Islet of Langerhans (tissue), 1 donor: Measurements from ENCODE around the gene RSPO3.

ENCODE experiments used
- FAIRE-seq: peaks from one replicate; lab custom pipeline; 2011; peaks lifted over from hg19 to GRCh38; lab: Jason Lieb, UNC

The RSPO3 gene

DNA sequence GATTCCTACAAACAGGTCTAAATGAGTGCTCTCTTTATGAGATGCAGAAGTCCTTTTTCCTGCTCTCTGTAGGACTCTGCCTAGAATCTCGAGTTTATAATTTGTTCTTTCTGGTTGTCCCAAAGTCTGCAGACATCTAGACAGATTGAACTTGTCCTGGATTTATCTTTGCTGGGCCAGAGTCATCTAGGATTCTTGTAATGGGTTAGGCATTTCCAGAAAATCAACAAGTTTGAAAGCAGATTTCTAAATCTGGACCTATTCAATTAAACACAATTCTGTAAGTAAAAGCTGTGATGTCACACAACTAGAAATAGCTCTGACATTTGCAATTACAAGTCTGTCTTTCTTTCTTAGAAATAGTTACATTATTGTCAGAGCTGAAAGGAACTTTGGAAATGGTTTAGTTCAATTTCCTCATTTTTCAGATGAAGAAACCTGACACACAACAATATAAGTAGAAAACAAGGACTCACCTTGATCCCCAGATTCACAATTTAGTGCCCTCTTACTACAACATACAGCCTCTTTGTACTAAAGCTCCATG is 4.2 kb upstream of the RSPO3 start:
- FAIRE-seq = no peak

DNA sequence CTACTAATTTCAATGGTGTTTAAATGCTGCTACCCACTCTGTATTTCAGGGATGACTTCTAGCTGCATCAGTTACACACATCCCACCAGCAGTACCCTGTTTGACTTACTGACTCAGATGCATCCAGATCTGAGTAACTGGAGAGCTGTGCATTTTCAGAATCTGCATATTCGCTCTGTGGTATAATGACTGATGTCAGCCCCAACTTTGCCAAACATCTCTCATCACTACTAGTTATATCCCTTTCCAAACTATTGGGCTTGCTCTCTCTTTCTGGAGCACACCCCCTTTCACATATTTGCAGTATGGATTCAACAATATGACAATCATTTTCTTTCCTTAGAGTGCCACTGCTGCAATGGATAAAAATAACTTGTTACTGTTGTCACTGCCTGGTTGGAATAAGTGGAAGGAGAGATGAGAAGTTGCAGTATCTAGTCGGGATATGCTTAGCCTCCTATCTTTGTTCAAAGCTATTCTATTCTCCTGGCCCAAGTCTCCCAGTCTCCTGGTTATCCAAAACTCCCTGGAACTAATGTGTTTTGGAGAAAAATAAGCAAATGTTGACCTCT is 3.3 kb upstream of the RSPO3 start:
- no peak for FAIRE-seq

DNA sequence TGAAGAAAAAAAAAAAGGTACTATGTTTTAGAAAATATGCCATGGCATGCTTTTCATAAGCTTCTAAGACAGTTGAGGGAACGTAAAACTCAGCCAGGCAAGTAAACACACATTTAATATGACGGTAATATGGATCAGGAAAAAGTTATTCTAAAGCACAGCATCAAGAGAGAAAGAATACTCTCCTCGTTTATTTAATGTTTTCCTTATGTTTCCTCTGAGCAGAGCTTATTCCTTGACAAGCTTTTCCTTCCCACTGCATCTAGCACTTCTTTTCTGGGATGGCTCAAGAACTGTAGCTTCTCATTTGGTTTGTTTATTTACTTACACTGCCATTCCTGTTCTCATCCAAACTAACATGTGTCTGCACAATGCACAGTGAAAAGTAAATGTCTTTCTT is 2.7 kb upstream of the RSPO3 start:
- FAIRE-seq = no peak

DNA sequence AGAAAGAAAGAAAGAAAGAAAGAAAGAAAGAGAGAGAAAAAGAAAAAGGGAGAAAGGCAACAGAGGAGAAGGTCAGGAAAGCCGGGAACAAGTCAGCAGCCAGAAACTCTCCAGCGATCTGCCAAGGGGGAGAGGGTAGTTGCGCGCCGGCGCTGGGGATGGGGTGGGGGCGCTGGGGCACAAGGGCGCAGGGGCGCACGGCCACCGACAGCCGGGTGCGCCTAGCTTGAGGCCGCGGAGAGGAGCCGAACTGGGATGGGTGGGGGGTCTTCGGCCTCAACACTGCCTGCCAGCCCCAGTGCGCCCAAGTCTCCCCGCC is 533 bp upstream of the RSPO3 start:
- no peak for FAIRE-seq

DNA sequence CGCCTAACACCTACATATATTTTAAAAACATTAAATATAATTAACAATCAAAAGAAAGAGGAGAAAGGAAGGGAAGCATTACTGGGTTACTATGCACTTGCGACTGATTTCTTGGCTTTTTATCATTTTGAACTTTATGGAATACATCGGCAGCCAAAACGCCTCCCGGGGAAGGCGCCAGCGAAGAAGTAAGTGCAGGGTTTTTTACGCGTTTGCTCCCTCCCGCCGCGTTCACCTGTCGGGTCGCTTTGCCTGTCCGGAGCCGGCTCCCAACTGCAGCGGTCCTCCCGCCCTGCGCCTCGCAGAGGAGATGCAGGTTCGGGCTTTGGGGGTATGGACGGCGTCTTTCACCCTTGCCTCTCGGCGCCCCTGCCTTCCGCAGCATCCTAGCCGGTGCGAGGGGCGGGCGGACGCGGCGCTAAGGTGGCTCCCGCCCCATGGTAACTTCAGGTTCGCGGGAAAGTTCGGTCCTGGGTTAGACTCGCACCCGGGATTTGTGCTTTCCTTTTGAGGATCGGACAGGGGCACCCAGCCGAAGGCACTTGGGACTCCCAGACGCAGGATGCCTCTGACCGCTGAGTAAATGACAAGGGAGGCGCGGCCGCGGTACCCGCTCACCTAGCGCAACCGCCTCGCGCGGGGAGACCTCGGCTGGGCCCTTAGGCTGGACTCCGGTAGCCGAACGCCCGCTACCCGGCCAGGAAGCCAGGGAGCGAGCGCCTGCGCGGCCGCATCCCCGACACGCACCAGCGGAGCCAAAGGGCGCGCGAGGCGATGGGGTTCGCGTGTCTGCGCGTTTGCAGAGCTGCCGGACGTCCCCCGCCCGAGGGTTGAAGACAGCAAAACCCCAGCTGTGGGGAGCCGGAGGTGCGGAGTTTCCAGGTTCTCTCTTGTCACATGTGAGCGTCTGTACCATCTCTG is 891 bp downstream of the RSPO3 start:
- FAIRE-seq = no peak

DNA sequence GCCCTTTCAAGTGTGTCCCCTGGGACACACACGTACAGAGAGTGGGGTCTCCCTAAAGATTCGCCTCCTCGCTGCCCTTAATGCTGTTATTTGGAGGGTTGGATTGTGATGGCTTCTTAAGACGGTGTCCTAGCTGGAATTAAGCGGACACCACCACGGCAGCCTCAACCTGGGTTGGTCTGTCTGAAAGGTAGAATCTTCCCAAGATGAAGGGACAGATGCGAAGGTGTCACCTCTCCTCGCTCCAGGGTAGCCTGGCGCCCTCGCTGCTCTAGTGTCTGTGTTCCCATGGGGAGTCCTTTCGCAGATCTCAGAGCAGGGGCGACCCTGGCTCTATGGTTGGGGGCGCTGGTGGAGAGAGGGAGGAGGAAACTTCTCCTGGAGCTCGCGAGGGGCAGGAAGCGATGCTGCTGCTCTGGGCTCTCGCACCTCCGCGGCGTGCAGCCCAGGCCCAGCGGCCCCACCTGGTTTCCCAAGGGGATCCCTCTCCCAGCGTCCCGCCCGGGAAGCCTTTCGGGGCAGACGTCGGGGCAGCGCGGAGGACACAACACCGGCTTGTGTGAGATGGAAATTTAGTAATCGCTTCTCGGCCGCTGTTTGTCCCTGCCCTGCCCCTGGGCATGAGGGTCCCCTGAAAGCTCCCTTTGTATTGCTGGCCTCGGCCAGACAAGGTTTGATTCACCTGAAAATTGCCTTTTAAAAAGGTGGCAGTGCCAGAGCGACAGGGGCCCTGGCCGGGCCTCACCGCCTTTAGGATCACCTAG is 1.7 kb downstream of the RSPO3 start:
- FAIRE-seq = no peak

DNA sequence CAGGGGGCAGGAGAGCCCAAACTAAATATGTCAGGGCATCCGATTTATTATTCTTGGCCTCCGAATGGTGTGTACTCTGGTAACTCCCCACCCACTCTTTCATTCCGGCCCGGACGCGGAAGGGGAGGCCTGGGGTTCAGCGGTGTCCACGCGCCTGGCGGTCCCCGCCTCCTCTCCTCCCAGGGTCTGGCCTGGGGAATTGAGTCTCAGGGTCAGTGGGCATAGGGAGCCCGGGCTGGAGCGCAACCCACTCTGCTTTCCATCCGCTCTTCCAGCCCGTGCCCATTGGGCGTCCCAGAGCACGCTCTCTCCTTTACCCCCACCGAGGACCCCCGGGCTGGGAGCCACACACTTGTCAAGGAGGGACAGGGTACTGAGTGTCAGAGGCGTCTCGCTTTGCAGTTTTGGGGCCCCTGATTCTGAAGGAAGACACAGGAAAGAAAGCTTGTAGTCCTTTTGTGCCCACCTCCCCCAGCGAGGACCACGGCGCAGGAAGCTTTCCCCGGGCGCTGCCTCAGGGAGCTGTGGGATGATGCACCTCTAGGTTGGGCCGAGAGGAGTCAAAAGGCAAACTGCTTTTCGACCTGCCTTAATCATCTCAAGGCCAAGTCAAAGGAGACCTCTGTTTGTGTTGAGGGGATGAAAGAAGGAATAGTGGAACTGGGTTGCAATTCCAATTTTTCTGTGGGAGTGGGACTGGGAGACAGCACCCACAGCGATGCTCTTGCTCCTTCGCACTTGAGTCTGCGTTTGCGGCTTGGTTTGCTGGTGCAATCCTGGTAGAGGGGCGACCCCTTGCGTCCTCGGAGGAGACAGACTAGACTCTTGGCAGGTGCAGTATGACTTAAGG is 2.5 kb downstream of the RSPO3 start:
- FAIRE-seq = no peak

DNA sequence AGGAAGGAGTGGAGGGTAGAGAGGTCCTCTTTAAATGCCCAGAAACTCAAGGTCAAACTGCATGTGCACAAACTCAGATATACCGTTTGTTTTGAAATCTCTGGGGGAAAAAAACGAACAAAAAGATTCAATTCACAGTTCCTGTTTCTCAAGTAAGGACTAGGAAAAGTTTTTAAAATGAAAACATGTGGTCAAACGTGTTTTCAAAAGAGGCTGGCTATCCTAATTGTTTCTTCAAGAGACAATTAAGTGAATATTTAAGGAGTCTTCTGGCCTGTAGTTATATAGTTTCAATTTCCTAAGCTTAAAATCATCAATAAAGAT is 3.1 kb downstream of the RSPO3 start:
- FAIRE-seq = no peak

DNA sequence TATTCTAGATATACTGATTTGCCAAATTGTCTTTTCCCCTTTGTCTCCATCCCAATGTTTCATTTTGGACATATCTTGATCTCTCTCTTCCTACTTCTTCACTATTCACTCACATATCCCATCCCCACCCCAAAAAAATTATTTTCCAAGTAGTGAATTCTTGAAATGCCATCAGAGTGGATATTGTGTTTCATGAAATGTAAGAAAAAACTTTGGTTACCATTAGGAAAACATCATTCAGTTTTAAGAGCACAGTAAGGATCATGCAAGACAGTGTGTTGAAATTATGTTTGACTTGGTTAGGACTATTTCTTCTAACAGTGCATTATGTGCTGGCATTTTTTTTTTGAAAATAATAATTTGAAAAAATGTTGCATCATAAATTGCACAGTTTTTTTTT is 5.7 kb downstream of the RSPO3 start:
- FAIRE-seq = no peak

DNA sequence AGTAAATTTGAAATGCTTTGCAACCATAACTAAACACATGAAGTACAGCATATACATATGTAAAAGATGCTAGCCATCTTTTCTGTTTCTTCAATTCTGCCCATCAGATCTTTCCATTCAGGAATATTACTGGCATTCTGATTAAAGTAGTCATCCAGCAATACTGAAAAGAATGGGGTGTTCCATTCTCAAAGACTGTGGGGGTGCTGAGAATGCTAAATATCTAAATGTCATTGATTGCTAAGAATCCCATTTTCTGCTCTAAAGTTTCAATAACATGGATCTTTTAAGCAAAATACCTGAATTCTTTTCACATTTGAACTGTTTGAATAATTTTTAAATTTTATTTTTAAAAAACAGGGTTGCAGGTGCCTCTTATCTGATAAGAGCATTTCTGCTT is 6.2 kb downstream of the RSPO3 start:
- FAIRE-seq = no peak

DNA sequence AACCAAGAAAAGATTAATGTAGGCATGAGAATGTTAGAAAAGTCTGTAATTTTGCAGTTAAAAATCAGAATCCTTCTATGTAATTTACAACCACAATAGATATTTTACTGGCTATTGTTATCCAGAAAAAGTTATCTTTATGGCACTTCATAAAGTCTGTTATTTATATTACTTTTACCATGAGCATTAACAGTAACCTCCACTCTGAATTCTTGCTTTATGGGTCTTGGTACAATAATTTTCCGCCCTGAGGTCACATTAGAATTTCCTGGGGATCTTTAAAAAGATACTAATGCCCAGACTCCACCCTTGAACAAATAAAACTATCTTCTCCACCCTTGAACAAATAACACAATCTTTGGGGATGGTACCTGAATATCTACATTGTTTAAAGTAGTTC is 9.6 kb downstream of the RSPO3 start:
- FAIRE-seq = no peak

DNA sequence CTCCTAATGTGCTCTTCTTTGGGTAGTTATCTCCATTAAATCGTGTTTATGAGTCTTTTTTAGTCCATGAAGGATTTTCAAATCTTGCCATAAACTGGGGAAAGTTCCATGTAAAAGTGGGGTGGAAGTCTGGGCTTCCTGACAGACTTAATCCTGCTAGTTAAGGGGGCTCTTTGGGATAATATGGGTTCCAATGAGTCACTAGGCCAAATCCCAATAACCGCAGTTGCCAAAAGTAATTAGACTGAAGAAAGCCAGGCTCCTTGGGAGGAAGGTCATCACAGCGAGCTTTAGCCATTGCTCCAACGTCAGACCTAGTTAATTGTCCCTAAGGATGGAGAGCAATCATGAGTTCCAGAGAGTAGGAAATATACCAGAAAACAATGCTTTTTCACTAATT is 10.8 kb downstream of the RSPO3 start:
- FAIRE-seq = no peak

DNA sequence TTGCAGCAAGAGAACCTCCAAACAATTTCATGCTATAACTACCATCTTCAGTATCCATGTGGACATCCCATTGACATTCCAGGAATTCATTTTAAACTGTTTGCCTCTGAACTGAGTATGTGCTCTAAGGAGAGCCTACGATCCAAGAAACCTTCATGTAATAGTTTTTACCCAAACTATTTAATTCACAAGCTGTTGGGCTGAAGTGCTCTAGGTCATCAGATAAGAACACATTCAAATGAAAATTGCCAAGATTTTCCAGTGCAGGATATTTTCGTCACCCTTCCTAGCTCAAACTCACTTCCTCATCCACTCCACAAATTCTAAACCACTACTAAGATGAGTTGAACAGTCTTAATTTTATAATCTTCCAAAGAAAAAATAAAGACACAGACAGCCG is 12.8 kb downstream of the RSPO3 start:
- FAIRE-seq = no peak

DNA sequence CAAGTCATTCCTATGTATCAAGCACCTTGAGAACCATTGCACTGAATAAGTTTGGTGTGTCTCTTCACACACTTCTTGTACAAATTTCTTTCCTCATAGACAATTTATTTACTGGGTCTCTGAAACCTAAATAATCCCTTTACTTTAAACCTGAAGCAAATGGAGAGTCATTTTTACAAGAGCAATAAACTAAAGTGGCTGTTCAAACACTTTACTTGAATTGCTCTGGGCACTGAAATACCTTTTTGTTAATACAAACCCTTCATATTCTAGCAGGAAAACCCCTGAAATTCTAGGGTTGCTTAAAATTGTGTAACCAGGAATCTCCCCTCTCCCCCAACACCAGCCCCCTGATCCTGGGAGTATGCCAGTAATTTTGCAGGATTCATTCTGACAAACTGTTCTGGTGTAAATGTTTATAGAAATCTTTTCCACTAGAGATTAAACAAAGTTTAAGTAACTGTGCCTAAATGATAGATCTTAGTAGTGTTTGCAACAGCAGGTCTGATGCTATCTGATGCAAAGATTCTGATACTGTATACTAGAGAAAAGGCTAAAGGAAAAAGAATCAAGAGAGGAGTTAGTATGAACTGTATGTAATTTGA is 13.4 kb downstream of the RSPO3 start:
- no peak for FAIRE-seq

DNA sequence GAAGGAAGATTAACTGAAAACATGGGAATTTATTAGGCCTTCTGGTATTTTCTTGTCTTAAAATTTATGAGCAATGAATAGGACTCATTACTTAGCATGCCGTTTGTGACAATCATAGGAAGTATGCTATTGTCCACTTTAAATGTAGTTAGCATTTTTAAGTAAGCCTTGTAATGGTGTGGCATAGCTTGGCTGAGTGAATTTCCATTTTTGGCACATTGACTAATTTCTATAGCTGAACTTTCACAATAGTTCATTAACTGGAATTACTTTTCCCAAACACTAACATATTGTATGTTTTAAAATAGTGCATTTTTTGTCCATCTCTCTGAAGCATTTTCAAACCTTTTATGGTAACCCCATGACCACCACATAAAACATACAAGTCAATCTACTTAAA is 15.7 kb downstream of the RSPO3 start:
- FAIRE-seq = no peak

DNA sequence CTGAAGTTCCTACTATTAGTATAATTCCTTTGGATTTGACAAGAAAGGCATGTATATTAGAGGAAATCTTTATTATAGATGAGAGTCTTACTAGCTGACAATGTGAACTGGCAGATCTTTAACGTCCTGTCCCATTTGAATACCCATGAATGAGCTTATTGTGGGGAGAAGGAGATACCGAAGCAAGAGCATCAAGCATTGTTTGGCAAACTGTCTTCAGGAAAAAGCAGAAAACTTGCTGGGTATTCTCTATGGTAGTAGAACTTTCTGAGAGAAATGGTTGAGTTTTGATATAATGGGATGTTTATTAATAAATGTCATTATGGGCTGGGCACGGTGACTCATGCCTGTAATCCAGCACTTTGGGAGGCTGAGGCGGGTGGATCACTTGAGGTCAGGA is 18.3 kb downstream of the RSPO3 start:
- FAIRE-seq = no peak

DNA sequence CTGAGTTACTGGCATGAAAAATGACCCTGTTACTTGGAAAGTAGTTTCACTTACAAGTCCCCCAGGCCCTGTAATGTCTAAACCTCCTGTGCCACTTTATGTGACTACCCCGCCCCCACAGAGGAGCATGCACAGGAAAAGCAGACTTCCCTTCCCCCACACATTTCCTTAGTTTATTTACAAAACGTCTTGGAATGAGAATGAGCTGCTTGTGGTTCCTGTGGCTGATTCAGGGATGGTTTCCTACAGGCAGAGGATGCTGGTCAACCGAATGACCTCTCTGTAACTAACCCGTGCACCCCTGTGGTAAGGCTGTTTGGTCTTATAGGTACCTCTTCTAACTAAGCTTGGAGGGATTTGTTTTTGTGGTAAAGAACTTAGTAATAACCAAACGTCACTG is 28.5 kb downstream of the RSPO3 start:
- FAIRE-seq = no peak

DNA sequence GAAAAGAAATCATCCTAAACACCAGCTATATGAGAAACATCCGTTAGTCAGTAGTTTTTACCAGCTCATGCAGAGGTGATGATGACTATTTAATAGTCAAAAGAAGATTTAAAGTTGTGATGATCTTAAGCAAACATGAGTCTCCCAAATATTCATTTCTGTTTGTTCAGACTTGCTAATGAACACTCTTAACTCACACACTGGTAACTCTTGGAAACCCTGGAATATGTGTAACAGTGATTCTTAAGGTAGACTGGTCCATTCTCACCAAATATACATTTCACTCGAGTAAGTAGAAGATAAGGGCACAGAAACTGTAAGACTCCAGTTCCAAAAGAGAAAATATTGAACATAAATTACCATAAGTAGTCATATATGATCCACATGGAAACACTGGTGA is 29.1 kb downstream of the RSPO3 start:
- no peak for FAIRE-seq

DNA sequence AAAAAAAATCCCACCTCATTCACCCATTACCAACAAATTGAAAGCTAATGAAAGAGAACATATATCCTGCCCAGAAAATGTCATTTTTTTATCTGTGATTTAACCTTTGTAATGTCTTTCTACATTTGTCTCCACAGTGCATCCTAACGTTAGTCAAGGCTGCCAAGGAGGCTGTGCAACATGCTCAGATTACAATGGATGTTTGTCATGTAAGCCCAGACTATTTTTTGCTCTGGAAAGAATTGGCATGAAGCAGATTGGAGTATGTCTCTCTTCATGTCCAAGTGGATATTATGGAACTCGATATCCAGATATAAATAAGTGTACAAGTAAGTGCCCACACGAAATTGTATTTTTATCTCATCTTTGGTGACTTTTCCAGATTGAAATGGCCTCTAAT is 30.0 kb downstream of the RSPO3 start:
- no peak for FAIRE-seq

DNA sequence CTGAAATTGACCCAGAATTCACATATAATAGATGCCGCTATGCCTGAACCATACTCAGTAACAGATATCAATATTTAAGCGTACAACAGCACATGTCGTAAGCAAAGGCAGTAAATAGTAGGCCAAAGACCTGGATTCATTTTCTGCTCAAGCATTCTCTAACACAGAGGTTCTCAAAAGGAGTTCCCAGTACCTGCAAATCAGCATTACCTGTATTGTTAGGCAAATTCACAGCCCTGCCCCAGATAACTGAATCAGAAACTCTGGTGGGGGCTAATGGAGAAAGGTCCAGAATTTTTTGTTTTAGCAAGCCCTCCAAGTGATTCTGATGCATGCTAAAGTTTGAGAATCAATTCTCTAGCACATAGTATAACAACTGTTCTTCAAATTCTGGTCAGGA is 36.0 kb downstream of the RSPO3 start:
- FAIRE-seq = no peak

DNA sequence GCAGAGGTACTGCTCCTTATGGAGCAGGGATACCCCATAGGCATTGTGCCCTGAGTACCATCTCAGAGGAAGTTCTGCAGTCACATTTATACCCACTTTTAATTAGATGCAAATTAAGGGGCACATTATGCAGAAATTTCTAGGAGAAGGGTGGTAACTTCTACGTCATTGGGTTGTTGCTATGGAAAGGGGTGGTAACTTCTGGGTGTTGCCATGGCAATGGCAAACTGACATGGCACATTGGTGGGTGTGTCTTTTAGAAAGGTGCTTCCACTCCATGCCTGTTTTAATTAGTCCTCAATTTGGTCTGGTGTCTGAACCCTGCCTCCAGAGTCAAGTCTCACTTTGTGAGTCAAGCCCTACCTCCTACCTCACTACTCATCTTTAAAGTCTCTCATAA is 42.0 kb downstream of the RSPO3 start:
- no peak for FAIRE-seq

DNA sequence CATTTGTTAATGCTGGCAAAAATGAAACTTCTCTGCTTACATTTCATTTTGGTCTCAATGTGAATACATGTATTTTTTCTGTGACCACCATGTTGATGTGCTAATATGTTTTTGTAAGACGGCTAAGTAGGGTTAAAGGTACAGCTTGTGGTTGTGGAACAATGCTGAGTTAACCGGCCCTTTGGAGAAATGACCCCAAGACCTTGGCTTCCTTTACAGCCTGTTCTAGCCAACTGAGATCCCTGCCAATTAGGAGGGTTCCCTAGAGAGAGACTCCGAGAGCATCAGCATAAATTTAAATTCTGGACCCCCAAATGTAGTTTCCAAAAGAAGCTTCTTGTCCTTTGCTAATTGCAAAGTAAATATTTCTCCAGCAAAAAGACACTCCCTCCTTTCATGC is 44.4 kb downstream of the RSPO3 start:
- no peak for FAIRE-seq
